ENCODE measurements around the gene PLD3. TPM values are rescaled to one million over a fixed set of nuclear protein-coding genes. Genes with fewer than 3 reads are reported as not detected.
"Not testable (repeated sequence)": the region's sequence is repeated elsewhere in the genome, so short reads cannot be mapped to it uniquely, and the experiment has no call there.

PLD3 gene
- total and polyA plus RNA-seq, 11 donors = 109 to 375 (median 161) TPM

GRCh38 chr19:40331052-40331451 lies 17.4 kb upstream of the PLD3 start:
- intact Hi-C loops (cut with DNase I) = no loop called here
- Histone ChIP-seq H3K27ac (no peak overlapping the region), H3K9me3 (no peaks in the 10 kb centered on the region), H3K27me3 (no peaks in the 10 kb centered on the region), H3K36me3 (peaks cover 0 to 98% (median 93%) of the 10 kb centered on the region in 9 donors), H3K4me3 (no peak overlapping the region), H3K4me1 (peaks cover 0 to 2% (median 0%) of the 10 kb centered on the region in 12 donors)
- no peak for ATAC-seq
- TF ChIP-seq POLR2A (IDR thresholded peaks at IDR 0.05) = no peak
- no peak for TF ChIP-seq CTCF (IDR thresholded peaks at IDR 0.05)
- 79 to 87% (median 85%) methylated on average over 1 to 5 of the region's 5 CpGs for WGBS, 4 donors
- DNase-seq = no peak

- intact Hi-C loops (cut with DNase I) = no loop called here
- TF ChIP-seq POLR2A (IDR thresholded peaks at IDR 0.05) = no peak
- no peak for TF ChIP-seq CTCF (IDR thresholded peaks at IDR 0.05)
- WGBS, 4 donors = 89 to 95% (median 91%) methylated on average over 6 of the region's 6 CpGs
- Histone ChIP-seq H3K4me3 (no peak overlapping the region), H3K36me3 (peaks cover 0 to 84% (median 82%) of the 10 kb centered on the region in 9 donors), H3K27ac (no peak overlapping the region), H3K9me3 (no peaks in the 10 kb centered on the region), H3K27me3 (no peaks in the 10 kb centered on the region), H3K4me1 (peaks cover 0 to 5% (median 0%) of the 10 kb centered on the region in 12 donors)
- DNase-seq (no peak), ATAC-seq (no peak)
Measured at GRCh38 chr19:40332669-40333068, 15.8 kb upstream of the PLD3 start.

GRCh38 chr19:40333083-40333482 lies 15.4 kb upstream of the PLD3 start:
- intact Hi-C loops (cut with DNase I); H3K27me3 ChIP-seq; DNase-seq; H3K27ac ChIP-seq; H3K4me1 ChIP-seq; H3K9me3 ChIP-seq; H3K4me3 ChIP-seq; ATAC-seq: not testable (repeated sequence)
- WGBS, 4 donors = 92 to 97% (median 96%) methylated on average over 6 of the region's 6 CpGs
- peaks cover 0 to 80% (median 78%) of the 10 kb centered on the region in 9 donors for H3K36me3 ChIP-seq

- no peak for TF ChIP-seq CTCF (IDR thresholded peaks at IDR 0.05)
- no peak for TF ChIP-seq POLR2A (IDR thresholded peaks at IDR 0.05)
- peaks cover 0 to 78% (median 71%) of the 10 kb centered on the region in 9 donors for H3K36me3 ChIP-seq
- no peaks in the 10 kb centered on the region for H3K9me3 ChIP-seq
- H3K27me3 ChIP-seq = no peaks in the 10 kb centered on the region
- H3K4me3 ChIP-seq = no peak overlapping the region
- intact Hi-C loops (cut with DNase I) = no loop called here
- no peak overlapping the region for H3K27ac ChIP-seq
- ATAC-seq = no peak
- peaks cover 0 to 8% (median under 1%) of the 10 kb centered on the region in 12 donors for H3K4me1 ChIP-seq
- no peak for DNase-seq
Measured at GRCh38 chr19:40335101-40335500, 13.4 kb upstream of the PLD3 start.
